Frontal cortex (tissue), 4 donors: Measurements from ENCODE around the gene TEAD3. TPM values are rescaled to one million over a fixed set of nuclear protein-coding genes. Genes with fewer than 3 reads are reported as not detected.
"Not testable (repeated sequence)": the region's sequence is repeated elsewhere in the genome, so short reads cannot be mapped to it uniquely, and the experiment has no call there.

Experiments
- DNase-seq, 2 donors: peaks; one replicate each; pipeline ENCODE4 v3.0.0; 2012; ENCODE audit warnings: low spot score in 2 of 2
- FAIRE-seq: peaks from 2 replicates; lab custom pipeline; 2012; peaks lifted over from hg19 to GRCh38; lab: Jason Lieb, UNC
- total RNA-seq: library from RNA; depleted of rRNA; stranded (reverse); fragments of >200 nt; gene quantifications from one replicate; pipeline ENCODE4 v1.2.3, GENCODE V29; 2014
- donor health status: control.
- donor health status: control.
- donor health status: control.

TEAD3 gene
- total RNA-seq, 1 donor from 2014 or later = 0.41 TPM

DNA sequence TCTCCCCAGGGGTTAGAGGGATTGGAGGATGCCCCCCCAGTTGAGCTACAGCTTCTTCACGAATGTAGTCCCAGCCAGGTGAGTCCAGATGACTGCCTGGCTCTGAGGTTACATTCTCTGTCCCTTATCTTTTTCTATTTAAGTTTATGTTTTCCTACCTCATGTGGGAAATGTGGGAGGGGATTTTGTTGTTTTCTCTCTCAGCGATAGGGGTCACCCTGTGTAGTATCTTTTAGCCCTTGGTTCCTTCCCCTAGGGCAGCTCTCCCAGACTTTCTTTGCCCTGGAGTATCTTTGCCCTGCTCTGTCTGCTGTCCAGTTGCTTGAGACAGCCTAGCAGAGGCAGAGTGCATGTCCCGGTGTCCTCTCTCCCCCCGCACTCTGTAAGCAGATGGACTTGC, 39.0 kb downstream of the TEAD3 start:
- no peak for DNase-seq
- FAIRE-seq = no peak

GRCh38 chr6:35454391-35455110, 42.3 kb downstream of the TEAD3 start:
- FAIRE-seq = no peak
- DNase-seq = no peak

DNA sequence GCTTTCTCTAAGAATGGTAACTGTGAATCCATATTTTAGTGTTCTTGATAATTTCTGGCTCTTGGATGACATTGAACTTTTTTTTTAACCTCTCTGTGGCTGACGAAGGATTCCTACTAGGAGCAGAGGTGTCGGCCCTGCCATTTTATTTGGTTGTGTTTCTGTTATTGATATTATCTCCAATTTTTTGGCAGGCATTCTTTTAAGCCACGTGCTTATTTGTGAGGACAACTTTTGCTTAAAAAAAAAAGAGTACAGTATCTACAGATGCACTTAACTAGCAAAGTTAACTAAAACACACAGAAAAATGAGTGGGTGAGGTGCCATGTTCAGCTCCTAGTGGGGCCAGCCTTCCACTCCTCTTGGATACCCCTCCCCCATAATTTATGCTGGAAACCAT, 43.6 kb downstream of the TEAD3 start:
- no peak for DNase-seq
- FAIRE-seq = no peak

- FAIRE-seq (no peak), DNase-seq (peak; percentile 91 to 96)
Observed at GRCh38 chr6:35452183-35453090, 44.4 kb downstream of the TEAD3 start, which contains the start of gene FANCE. TSS of gene FANCE (plus strand) at chr6:35452338. CDS start at chr6:35452546, 208 bp downstream.

DNA sequence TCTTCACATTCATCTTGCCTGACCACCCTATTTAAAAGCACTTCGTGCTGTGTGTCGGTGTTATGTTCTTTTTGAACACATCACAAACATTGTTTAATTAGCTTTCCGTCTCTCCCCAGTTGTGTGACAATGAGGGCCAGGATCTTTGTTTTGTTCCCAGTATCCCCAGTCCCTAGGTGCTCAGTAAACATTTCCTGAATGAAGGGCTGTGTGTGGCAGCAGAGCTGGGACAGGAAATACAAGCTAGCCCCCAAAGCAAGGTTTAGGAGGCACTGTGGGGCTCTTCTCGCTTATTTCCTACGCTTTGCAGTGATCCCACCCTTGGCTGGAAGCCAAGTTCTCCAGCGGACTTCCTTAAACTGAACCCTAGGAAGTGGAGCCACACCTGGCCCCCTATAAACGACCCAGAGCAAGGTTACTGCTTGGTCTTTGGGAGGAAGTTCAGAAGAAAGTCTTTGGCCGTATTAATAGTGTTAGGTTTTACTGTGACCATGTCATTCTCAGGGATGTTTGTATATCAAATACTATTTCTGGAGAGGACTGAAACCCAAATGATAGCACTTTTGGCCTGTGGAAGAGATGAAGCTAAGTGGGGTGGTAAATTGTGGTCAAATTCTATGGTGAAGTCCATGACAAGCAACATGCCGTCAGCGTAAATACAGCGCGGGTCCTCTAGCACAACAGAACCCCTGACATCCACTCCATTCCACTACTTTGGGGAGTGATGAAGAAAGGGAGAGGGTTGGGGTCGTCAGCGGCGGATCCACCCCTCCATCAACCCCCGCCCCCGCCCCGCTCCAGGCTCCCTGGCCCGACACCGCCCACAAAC, 45.3 kb downstream of the TEAD3 start:
- DNase-seq = peak in 1 of 2 donors; percentile 30
- FAIRE-seq = no peak

DNA sequence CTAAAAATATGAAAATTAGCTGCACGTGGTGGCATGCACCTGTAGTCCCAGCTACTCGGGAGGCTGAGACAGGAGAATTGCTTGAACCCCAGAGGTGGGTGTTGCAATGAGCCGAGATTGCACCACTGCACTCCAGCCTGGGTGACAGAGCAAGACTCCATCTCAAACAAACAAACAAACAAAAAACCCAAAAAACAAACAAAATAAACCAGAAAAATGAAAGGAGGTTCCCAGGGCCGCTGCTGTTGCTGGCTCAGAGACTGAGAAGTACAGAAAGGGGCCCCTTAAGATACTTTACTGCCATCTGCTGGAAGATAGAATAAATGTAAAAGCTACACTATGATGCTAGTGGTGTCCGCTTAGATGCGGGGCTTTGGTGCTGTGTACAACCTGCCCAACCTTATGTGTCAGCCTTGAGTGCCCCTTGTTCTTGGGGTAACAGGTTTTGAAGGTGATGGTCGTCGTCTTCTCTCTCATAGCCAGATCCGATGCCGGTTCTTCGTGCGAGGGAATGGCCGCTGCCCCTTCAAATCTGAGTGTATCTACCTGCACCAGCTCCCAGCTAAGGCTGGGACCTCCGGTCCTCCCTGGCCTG, 47.5 kb downstream of the TEAD3 start:
- DNase-seq (peak; percentile 85 to 87), FAIRE-seq (no peak)

GRCh38 chr6:35448191-35448590, 48.7 kb downstream of the TEAD3 start:
- DNase-seq = no peak
- no peak for FAIRE-seq

- no peak for FAIRE-seq
Observed at GRCh38 chr6:35445691-35446090, 51.2 kb downstream of the TEAD3 start.

DNA sequence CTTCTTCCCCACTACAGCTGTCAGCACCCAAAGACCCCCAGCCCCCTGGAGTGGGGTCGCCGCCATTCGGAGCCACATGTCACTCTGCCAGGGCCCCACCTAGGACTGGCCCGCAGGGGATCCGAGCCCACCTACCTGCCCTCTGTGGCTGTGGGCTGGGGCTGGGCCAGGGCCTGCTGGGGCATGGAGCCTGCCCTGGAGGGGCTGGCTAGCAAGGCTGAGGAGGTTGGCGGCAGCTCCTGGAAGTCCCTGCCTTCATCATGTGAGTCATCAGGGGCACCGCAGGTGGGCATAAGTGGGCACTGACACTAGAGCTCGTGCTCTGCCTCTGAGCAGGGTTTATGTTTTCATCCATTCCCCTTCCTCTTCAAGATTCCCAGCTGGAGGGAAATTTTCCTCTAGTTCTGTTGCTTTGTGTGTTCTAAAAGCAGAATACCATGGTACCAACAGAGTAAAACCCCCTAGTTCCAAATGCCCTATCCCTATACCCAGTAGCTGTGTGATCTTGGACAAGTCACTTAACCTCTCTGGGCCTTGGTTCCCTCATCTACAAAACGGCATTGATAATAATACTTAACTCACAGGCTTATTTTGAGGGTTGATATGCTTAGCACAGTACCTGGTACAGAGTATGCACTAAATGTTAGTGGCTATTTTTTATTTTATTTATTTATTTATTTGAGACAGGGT, 53.4 kb downstream of the TEAD3 start:
- DNase-seq = no peak
- no peak for FAIRE-seq

More at GRCh38 chr6:35445691-35446090, 51.2 kb downstream of the TEAD3 start:
- DNase-seq = no peak

DNA sequence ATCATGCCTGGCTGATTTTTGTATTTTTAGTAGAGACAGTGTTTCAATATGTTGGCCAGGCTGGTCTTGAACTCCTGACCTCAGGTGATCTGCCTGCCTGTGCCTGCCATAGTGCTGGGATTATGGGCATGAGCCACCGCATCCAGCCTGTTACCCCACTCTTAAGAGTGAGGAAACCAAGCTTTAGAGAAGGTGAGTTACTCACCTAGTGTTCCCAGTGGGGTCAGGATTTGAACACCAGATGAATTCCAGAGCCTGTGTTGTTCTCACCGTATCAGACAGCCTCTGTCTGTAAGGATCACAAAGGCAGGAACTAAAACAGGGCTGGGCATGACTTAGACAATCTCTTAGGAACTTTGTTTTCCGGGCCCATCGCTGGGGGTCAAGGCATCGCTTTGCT, 54.2 kb downstream of the TEAD3 start:
- DNase-seq = no peak
- no peak for FAIRE-seq

DNA sequence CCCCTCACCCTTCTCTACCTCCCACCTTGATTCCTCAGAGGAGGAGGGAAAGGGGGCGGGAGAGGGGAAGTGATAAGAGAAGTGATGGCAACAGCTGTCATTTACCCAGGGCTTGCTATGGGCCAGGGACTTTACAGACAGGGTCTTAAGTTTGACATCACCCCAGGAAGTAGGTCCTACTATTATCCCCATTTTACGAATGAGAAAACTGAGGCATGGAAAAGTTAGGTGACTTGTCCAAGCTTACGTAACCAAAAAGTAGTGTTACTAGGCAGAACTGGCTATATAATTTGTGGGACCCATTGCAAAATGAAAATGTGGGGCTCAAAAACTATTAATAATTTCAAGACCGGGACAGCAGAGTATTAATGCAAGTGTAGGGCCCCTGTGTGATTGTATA, 55.2 kb downstream of the TEAD3 start:
- no peak for FAIRE-seq
- no peak for DNase-seq

GRCh38 chr6:35441205-35441604, 55.7 kb downstream of the TEAD3 start:
- FAIRE-seq = no peak

DNA sequence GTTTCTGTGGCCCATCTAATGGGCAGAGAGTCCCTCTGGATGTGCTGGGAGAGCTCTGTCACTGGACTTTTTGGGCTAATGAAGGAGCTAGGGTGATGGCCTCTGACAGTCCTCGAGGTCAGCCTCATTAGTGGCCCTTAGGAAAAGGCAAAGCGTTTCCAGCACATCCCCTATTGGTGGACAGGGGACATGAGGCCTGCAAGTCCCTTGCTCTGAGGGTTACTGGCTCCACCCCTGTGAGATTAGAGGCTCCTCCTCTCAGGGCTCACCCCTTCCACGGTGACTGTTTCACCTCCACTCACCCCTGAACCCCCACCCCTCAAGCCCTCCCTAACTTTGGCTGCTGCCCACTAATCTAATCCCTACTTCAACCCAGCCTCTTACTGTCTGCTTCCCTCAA, 57.6 kb downstream of the TEAD3 start:
- FAIRE-seq = no peak
- no peak for DNase-seq

More at GRCh38 chr6:35441205-35441604, 55.7 kb downstream of the TEAD3 start:
- no peak for DNase-seq

DNA sequence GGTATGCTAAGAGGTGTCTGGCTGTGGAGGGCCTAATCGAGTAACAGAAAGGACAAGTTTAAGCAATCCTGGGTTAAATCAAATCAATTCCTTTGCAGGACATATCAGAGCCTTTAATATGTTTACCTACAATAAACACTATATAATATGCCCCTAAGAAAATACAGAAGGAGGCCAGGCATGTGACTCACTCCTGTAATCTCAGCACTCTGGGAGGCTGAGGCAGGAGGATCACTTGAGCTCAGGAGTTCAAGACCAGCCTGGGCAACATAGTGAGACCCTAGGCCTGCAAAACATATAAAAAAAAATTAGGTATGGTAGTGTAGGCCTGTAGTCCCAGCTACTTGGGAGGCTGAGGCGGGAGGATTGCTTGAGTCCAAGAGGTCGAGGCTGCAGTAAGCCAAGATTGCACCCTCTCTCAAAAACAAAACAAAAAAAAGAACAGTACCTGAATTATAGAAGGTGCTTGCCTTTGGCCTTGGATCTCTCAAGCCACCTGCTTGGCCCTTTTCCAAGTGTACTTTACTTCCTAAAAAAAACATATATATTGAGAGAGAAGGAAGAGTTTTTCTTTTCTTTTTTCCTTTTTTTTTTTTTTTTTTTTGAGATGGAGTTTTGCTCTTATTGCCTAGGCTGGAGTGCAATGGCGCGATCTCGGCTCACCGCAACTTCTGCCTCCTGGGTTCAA, 58.4 kb downstream of the TEAD3 start:
- not testable (repeated sequence) for FAIRE-seq, DNase-seq

DNA sequence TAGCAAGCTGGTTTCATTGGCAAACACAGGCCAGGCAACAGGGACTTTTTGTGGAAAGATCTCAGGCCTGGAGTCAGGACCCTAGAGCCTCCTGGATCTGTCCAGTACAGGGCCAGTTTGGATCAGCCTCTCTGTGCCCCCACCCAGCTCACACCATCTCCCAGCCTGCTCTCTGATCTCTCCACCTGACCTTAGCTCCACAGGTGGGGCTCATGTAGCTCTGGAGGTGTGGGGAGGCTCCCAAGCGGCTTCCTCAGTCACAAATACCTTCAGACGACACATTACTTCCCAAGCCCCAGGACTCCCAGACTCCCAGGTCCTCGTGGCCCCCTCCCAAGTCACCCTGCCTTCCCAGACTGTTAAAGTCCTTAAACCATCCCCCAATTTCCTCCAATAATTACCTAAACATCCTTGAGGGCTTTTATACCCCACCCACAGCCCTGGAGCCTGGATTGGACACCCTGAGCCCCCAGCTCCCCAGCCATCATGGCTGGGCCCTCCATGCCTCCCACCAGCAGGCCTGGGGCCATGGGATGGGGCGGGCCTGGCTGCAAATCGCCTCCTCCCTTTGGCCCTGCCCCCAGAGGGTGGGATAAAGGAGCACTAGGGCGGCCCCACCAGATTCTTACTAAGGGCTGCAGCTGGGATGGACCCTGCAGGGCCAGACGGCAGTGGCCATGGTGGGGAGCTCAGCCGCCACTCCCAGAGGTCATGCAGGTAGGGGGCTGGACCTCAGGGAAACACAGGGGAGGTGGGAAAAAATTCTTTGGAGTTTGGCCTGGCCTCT, 60.6 kb downstream of the TEAD3 start:
- FAIRE-seq (no peak), DNase-seq (no peak)

- FAIRE-seq (no peak), DNase-seq (no peak)
Observed at GRCh38 chr6:35435074-35435837, 61.6 kb downstream of the TEAD3 start.

DNA sequence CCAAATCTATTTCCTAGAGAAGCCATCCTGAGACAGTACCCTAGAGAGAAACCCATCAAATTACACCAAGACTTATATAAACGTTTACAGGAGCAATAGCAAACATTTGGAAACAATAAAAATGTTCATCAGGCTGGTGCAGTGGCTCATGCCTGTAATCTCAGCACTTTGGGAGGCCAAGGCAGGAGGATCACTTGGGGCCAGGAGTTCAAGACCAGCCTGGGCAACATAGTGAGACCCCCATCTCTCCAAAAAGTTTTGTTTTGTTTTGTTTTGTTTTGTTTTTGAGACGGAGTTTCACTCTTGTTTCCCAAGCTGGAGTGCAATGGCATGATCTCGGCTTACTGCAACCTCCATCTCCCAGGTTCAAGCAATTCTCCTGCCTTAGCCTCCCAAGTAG, 64.2 kb downstream of the TEAD3 start:
- FAIRE-seq, DNase-seq: not testable (repeated sequence)
